Activated gamma-delta T cell treated with Interleukin-2 at 50 U/mL for 16 hours (primary cell): ENCODE data around the gene BTBD2.
"Not testable (repeated sequence)": the region's sequence is repeated elsewhere in the genome, so short reads cannot be mapped to it uniquely, and the experiment has no call there.

Experiments used
- DNase-seq: peaks from one replicate; pipeline ENCODE4 v3.0.0-alpha.2; 2020

BTBD2 gene

DNA sequence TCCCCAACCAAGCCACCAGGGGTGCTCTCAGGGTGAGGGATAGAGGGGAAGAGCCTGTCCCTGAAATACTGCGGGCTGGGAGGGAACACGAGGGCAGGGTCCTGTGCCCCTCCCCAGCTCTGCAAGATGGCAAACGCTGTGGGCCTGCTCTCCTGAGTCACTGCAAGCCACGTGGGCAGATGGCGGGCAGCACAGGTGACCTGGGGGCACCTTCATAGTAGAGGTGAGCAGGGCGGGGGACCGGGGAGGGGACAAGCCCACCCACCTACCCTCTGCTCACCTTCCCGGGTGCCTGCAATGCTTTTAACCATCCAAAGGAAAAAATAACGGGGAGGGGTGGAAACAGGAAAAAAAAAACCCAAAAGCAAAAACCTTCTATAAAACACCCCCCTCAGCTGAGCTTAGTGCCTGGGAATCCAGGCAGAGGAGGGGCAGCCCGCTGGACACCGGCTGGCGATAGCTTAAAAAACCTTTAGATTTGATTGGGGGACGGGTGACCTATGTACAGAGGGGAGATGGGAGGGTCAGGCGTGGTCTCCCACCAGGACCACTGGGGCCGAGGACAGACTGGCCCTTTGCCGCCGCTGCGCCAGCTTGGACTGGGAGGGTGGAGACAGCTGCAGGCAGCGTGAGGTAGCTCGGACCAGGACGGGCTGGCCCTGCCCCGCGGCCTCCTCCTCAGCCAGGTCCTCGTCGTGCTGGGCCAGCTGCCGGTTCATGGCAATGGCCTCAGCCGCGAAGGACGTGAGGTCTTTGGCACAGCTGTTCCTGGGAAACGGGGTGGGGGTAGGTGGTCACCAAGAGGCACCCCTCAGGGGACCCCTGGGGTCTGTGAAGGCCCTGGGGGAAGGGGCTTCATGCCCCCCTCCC lies 23.8 kb upstream of the BTBD2 start:
- no peak for DNase-seq

DNA sequence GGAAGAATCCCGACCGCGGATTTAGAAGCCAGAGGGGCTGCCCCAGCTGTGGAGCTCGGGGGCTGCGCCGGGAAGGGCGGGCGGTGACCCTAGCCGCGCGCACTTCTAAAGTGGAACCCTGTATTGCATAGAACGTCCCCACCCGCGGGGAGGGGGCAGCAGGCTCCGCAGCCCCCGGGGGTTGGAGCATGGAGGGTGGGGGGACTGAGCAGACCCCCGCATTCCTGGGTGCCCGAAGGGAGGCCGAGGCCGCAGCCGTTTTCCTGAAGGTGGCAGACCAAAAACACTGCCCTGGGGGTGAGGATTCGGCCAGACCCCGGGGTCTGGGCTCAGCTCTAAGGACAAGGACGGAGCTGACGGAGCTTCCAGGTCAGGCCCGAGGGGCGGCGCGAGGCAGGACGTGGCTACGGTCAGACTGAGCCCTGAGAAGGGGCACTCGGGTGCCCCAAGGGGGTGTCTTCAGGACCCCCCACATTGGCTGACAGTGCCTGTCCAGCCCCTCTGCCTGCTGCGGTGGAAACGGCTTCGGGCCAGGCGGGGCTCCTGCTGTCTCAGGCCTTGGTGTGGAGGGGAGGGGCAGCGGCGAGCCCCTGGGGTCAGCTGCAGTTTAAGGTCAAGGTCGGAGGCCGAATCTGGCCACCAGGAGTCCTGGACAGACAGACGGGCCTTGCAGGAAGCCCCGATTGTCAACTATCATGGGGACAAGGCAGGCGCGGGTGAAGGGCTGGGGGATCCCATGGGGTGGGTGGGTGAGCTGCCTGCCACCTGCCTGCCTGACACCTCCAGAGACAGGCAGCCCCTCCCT lies 23.0 kb upstream of the BTBD2 start:
- no peak for DNase-seq

DNA sequence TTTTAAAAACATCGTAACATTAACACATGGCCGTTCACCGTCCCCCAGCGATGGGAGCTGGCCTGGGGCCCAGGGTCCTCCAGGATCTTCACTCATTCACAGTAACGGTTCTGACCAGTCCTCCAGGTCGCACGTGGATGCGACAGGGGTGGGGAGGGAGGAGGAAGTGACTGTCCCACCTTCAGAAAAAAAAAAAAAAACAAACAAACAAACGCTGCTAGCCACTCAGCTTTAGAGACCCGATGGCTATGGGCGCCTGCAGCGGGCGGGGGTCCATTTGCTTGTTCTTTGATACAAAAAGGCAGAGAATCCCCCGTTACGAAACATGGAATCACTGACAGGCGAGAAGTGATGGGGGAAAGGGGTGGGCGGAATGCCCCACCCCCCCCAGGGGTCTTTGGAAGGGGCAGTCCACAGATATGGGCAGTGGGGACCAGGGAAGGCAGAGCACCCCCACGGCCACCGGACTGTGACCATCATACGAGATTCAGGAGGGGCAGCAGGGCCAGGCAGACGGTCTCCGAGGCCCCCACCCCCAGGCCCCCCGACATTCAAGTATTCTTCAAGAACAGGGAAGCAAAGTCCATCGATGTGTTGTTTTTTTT lies 22.2 kb upstream of the BTBD2 start:
- DNase-seq: no peak

DNA sequence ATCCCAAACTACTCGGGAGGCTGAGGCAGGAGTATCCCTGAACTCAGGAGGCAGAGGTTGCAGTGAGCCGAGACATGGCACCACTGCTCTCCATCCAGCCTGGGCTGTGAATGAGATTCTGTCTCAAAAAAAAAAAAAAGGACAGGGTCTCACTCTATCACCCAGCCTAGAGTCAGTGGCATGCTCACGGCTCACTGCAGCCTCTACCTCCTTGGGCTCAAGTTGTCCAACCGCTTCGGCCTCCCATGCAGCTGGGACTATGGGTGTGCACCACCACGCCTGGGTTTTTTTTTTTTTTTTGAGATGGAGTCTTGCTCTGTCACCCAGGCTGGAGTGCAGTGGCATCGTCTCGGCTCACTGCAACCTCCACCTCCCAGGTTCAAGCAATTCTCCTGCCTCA lies 20.9 kb upstream of the BTBD2 start:
- no peak for DNase-seq

DNA sequence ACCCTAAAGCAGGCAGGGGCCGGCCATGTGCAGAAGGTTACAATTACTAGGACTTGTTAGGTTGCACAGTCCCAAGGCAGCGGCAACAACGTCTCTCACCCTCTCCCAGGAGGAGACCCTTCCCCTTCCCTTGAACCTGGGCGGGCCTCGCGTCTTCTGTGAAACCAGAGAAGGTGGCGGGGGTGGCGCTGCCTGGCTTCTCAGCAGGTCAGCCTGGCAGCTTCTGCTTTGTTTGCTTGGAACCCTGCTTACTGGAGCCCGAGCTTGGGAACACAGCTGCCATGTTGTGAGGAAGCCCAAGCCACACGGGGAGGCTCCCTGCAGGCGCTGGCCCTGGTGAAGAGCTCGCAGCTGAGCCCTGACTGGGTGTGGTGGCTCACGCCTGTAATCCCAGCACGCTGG lies 20.1 kb upstream of the BTBD2 start:
- no peak for DNase-seq

DNA sequence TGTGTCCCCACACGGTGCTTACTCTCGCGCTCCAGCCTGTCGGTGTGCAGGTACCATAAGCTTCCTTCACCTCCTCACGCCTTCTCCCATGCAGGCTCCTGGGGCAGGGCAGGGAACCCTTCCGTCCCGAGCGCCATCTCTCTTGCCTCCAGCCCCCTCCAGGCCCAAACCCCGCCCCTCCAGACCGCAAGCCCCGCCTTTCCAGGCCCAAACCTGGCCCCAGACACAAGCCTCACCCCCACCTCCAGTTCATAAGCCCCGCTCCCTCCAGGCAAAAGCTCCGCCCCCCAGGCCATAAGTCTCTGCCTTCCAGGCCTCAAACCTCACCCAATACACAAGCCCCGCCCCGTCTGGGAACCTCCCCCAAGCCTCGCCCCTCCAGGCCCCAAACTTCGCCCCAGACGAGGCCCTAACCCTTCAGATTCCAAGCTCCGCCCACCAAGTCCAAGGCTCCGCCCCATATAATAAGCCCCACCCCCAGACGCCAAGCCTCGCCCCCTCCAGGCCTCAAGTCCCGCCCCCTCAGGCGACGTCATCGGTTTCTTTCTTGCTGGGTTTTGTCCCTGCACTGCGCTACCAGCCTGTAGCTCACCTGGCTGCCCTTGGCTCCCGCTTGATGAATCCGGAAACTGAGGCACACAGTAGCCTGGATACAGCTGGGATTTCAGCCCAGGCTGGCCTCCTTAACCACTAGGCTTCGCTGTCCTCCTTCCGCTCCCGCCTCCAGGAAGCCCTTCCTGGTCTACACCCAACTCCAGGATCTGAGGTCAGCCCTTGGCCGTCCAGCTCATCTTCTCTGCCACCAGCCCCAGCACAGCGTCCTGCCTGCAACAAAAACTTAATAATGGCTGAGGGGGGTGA lies 19.4 kb upstream of the BTBD2 start:
- DNase-seq: peak; percentile 44

DNA sequence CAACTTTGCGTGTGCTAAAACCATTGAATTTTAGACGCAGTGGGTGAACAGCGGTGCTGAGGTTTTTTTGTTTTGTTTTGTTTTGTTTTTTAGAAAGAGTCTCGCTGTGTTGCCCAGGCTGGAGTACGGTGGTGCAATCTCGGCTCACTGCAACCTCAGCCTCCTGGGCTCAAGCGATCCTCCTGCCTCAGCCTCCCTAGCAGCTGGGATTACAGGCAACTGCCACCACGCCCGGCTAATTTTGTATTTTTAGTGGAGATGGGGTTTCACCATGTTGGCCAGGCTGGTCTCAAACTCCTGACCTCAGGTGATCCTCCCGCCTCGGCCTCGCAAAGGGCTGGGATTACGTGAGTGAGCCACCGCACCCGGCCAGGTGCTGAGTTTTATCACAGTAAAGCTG lies 18.7 kb upstream of the BTBD2 start:
- DNase-seq: not testable (repeated sequence)

DNA sequence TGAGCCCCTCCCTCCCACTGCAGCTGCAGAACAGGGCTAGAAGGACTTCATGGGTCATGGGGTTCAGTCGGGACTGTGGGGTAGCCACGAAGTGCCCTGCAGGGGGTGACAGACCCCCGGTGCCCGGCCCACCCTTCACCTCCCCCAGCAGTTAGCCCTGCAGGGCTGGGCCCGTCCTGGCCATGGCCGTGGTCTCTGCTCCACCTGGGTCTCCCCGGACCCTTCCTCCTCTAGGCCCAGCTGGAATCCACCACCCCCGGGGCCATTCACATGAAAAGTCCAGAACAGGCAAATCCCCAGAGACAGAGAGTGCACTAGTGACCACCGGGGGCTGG lies 18.3 kb upstream of the BTBD2 start:
- DNase-seq: no peak

DNA sequence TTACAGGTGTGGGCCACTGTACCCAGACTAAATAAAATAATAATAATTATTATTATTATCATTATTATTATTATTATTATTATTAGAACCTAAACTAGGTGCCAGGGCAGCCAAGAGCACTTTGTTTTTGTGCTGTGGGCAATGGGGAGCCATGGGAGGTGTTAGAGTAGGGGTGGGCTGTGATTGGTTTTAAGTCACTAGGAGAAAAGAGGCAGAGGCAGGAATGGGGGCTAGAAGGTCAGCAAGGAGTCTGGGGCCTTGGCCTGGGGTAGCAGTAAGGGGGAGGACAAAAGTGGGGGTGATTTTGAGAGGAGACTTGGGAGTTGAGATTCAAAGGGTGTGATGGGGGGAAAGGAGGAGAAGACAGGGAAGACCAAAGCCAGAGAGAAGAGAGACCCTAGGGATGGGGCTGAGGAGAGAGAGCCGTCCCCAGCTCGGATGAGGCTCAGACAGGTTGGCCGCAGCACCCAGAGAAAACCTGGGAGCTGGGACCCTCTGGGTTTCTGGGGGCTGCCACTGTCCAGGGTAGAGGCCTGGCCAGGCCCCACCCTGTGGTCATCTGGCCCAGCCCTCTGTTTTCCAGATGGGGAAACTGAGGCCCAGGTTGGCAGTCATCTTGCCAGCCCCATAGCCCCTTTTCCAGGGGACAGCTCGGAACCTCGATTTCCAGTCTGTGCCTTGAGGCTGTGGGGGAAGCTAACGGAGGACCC lies 17.8 kb upstream of the BTBD2 start:
- no peak for DNase-seq

DNA sequence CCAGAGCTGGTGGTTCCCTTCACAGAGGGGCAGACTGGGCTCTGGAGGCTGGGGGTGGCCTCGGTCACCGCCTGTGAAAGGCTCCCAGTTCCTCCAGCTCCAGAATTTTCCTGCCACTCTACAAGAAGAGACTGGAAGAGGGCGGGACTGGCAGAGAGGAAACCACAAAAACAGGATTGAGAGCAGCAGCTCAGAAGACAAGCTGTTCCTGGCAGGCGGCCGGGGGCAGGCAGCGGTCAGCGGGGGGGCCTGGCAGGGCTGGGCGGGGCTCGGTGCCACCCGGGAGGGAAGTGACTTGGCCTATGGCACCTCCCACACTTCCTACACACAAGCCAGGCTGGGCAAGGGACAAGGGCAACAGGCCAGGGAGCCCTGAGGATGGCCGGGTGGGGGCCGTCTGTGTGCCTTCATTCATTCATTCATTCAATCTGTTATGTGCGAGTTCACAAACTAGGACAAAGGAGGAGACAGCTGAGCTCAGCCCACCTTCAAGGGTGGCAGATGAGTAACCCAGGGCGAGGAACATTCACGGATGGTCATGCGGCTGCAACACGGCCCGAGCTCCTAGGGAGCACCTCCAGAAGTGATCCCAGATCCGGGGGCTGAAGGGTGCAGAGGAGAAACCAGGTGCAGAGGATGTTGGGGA lies 16.9 kb upstream of the BTBD2 start:
- peak; percentile 40 for DNase-seq

DNA sequence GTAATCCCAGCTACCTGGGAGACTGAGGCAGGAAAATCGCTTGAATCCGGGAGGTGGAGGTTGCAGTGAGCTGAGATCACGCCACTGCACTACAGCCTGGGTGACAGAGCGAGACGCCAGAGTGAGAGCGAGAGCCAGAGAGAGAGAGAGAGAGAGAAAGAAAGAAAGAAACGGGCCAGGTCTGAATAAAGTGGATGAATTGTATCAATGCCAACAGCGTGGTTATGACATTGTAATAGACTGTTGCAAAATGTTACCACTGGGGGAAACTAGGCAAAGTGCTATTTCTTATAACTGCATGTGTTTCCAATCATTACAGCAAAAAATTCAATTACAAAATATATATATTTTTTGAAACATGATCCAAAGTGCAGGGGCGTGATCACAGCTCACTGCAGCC lies 11.8 kb upstream of the BTBD2 start:
- DNase-seq: no peak

DNA sequence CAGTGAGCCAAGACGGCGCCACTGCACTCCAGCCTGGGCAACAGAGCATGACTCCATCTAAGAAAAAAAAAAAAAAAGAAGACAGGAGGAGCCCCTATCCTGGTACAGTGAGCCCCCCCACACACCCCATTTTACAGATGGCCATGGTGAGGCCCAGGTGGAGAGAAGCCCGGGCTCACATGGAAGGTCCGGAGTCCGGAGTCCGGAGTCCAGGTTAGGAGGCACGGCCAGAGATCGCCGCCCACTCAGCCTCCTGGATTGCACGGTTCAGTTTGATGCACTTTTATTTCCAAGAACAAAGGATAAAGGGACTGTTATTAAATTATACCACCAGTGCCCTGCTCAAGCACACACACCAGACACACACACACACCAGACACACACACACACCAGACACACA lies 11.3 kb upstream of the BTBD2 start:
- no peak for DNase-seq

DNA sequence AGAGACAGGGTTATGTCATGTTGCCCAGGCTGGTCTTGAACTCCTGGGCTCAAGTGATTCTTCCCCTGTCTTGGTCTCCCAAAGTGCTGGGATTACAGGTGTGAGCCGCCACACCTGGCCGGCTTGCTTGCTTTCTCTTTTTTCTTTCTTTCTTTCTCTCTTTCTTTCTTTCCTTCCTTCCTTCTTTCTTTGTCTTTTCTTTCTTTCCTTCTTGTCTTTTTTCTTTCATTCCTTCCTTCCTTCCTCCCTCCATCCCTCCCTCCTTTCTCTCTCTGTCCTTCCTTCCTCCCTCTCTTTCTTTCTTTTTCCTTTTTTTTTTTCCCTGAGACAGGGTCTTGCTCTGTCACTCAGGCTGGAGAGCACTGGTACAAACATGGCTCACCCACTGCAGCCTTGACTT lies 6.8 kb upstream of the BTBD2 start:
- DNase-seq: no peak

DNA sequence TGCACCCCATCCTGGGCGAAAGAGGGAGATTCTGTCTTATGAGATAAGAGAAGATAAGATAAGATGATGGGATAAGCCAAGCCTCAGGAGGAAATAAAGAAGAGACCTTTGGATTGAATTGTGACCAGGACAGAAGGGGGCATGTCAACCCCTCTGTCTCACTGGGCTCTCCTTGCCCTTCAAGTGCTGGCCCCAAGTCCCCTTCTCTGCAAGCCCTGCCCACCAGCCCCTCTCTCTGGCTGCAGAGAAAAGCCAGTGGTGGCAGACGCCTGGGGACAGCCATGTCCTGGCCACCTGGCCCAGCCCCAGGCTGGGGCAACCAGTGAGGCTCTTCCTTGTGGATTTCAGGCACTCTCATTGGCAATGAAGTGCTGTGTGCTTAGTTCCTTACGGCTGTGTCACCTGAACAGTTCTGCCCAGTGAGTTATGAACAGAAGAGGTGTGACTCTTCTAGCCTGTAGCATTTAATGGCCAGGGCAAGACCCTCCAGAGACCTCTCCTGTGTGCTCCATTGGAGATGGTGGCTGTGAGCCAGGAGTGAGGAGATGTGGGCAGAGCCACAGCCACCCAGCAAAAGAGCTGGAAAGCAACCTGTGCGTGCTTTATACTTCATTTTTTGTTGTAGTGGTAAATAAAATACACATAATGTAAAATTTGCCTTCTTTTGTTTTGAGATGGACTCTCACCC lies 6.1 kb upstream of the BTBD2 start:
- no peak for DNase-seq

DNA sequence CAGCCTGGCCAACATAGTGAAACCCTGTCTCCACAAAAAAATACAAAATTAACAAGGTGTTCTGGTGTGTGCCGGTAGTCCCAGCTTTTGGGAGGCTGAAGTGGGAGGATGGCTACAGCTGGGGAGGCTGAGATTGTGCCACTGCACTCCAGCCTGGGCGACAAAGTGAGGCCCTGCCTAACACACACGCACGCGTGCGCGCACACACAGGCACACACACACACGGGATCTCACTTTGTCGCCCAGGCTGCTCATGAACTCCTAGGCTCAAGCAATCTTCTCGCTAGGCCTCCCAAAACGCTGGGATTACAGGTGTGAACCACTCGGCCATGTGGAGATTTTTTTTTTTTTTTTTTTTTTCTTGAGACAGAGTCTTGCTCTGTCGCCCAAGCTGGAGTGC lies 3.2 kb upstream of the BTBD2 start:
- DNase-seq: no peak

DNA sequence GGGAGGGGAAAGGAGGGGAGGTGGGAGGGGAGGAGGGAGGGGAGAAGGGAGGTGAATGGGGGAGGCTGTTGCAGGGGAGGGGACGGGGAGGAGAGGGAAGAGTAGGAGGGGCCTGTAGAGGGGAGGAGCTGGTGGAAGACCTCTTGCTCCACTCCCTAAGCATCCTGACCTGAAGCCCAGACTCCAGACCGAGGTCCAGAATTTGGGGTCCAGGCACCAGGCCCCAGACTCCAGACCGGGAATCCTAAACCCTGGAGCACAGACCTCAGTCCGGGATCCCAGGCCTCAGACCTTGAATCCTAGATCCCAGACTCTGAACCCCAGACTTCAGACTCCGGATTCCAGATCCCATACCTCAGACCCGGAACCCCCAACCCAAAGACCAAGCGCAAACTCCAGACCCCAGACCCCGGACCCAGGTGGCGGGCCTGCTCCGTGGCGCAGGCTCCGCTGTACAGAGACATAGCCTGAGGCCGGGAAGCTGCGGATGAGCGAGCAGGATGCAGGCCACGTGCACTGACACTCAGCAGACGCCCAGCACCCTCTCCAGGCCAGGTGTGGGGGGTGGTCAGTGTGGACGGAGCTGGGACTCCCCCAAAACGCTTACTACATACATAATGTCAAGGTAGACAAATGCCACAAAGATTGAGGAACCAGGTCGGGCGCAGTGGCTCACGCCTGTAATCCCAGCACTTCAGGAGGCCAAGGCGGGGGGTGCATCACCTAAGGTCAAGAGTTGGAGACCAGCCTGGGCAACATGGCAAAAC lies 710 bp upstream of the BTBD2 start:
- peak; percentile 50 for DNase-seq

DNA sequence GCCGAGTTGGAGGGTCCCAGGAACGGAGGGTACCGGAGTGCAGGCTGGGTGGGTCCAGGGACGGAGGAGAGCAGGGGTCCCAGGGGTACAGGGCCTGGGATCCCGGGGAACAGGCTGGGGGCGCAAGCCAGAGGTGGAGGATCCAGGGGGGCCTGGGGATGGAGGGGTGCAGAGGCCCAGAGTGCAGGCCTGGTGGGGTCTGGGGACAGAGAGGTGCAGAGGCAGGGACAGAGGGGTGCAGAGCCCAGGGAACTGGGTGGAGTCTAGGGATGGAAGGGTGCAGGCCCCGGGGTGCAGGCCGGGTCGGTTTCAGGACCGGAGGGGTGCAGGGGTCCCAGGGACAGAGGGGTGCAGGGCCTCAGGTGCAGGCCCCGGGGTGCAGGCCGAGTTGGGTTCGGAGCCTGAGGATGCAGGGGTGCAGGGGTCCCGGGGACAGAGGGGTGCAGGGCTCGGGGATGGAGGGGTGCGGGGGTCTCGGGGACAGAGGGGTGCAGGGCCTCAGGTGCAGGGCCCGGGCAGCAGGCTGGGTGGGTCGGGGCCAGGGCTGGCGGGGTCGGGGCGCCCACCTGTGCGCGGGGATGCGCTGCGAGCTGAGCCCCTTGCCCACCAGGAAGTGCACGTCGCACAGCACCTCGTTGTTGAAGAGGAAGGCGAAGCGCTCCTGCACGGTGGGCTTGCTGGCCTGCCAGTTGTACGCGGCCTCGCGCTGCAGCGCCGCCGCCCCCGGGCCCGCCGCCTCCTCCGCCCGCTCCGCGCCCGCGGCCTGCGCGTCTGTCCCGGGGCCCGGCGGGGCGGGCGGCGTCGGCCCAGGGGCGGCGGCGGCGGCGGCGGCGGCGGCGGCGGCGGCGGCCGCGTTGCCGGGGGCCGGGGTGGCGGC lies 545 bp downstream of the BTBD2 start:
- no peak for DNase-seq

DNA sequence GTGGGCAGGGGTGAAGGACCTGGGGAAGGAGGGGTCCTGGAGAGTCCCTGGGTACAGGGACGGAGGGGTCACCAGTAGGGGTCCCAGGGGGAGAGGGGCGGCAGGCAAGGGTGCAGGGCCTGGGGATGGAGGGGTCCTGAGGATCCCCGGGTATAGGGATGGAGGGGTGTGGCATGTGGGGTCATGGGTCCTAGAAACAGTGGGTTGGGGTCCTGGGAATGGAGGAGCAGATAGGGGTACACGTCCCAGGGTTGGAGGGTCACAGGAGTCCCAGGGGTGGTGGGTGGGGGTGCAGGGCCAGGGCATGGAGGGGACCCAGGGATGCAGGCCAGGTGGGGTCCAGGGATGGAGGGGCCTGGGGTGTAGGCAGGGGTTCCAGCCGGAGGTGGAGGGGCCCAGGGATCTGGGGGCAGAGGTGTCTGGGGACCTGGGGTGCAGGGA lies 1.4 kb downstream of the BTBD2 start:
- DNase-seq: no peak

DNA sequence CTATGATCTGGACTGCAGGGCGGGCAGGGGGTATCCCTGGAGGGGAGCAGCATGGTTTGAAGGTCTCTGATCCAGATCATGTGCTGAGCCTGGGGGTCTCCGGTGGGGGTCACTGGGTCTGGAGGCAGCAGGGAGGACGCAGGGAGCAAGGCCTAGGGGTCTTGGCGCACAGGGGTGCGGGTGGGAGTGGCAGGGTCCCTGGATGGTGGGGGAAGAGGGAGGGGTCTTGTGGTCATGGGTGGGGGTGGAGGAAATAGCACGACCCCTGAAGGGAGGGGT lies 1.9 kb downstream of the BTBD2 start:
- DNase-seq: no peak
